Right lobe of liver (tissue), 6 donors: ENCODE results near the gene ZNF804A. TPM values are rescaled to one million over a fixed set of nuclear protein-coding genes. Genes with fewer than 3 reads are reported as not detected.

ENCODE experiments used
- ATAC-seq, 4 donors: fragments of 200-7000 bp; cut with Tn5 transposase; one replicate each; pipeline ENCODE4 v1.9.1; 2020; ENCODE audit warnings: mild to moderate bottlenecking in 4 of 4, moderate library complexity in 4 of 4
- DNase-seq, 3 donors: peaks; one replicate each; pipeline ENCODE4 v3.0.0-alpha.2; 2020
- H3K27ac ChIP-seq, 3 donors: fragments of 200-600 bp; one replicate each; pipeline ENCODE4 v1.8.0; 2022
- H3K27me3 ChIP-seq, 2 donors: fragments of 200-600 bp; one replicate each; pipeline ENCODE4 v1.8.0; 2022
- H3K36me3 ChIP-seq, 4 donors: fragments of 200-600 bp; sonication (generic) in 1 of 4; one replicate each; pipeline versions ENCODE4 v1.5.1 to v1.8.0; 2017 to 2022; ENCODE audit warnings: control low read depth in 1 of 4
- H3K4me1 ChIP-seq, 4 donors: fragments of 200-600 bp; sonication (generic) in 1 of 4; one replicate each; pipeline versions ENCODE4 v1.5.1 to v1.8.0; 2017 to 2022; ENCODE audit warnings: control low read depth in 1 of 4
- H3K4me3 ChIP-seq, 3 donors: fragments of 200-600 bp; one replicate each; pipeline ENCODE4 v1.8.0; 2022
- H3K9me3 ChIP-seq, 4 donors: fragments of 200-600 bp; sonication (generic) in 1 of 4; one replicate each; pipeline versions ENCODE4 v1.5.1 to v1.8.0; 2017 to 2022; ENCODE audit warnings: control low read depth in 1 of 4
- CTCF ChIP-seq, 4 donors: fragments of 200-600 bp in 3 of 4; fragments of 450-650 bp in 1 of 4; IDR thresholded peaks; one replicate each; pipeline versions ENCODE4 v1.5.1 to v1.8.0; 2016 to 2022; ENCODE audit warnings: antibody characterized with exemption in 4 of 4, mild to moderate bottlenecking in 2 of 4
- POLR2A ChIP-seq: fragments of 450-650 bp; IDR thresholded peaks from one replicate; pipeline ENCODE4 v1.6.1; 2017; ENCODE audit warnings: antibody characterized with exemption, mild to moderate bottlenecking
- WGBS: methylation state at CpG from one replicate; pipeline ENCODE4 v1.1.6; 2018; ENCODE audit warnings: low coverage, low lambda C conversion rate; ENCODE audit not compliant: insufficient coverage; ENCODE audit errors: missing lambda C conversion rate; 5-methylcytosine and 5-hydroxymethylcytosine counted together
- intact Hi-C, 2 donors: fragments of 100-400 bp; cut with DNase I; formaldehyde crosslinking; loops; one replicate each; pipeline versions ENCODE4 v1.11.2 to v1.14.1; 2022
- total RNA-seq, 6 experiments: library from RNA; depleted of rRNA in 2 of 6; stranded (reverse); fragments of >200 nt in 2 of 6; fragmentation: NEBNext Ultra II Directional in 3 of 6; extraction: Animal tissue kit (Norgen Biotek cat#: 25700) in 3 of 6; gene quantifications; one replicate each; pipeline versions ENCODE4 v1.1.0 to v1.2.4, GENCODE V29; 2016 to 2023
- donor health status: DM: no; HTN: yes; CAD: no.
- donor health status: DM: no; HTN: no; CAD: no.
- donor health status: DM: no; HTN: no; CAD: no.
- donor health status: DM: no; HTN: yes; CAD: no.
- donor health status: DM: no; HTN: yes; CAD: no.

Gene ZNF804A
- total RNA-seq, 6 experiments from 2014 or later: 0.06 to 0.30 (median 0.20) TPM; not detected in 3

- intact Hi-C loops: no loop called here
- H3K27ac ChIP-seq: no peak overlapping the region
- 22% methylated on average over 1 of the region's 1 CpG for WGBS
Measured at GRCh38 chr2:184637781-184638180, 39.5 kb downstream of the ZNF804A start.

GRCh38 chr2:184644685-184645084 lies 46.4 kb downstream of the ZNF804A start:
- no peaks in the 10 kb centered on the region for H3K27me3 ChIP-seq
- H3K4me3 ChIP-seq: no peak overlapping the region
- intact Hi-C loops: no loop called here
- no peaks in the 10 kb centered on the region for H3K9me3 ChIP-seq
- ATAC-seq (no peak), DNase-seq (no peak)
- H3K27ac ChIP-seq: no peak overlapping the region
- H3K36me3 ChIP-seq: no peaks in the 10 kb centered on the region
- H3K4me1 ChIP-seq: no peaks in the 10 kb centered on the region
- no peak for TF ChIP-seq POLR2A
- TF ChIP-seq CTCF (IDR thresholded peaks at IDR 0.05): no peak

More at GRCh38 chr2:184637781-184638180, 39.5 kb downstream of the ZNF804A start:
- no peak overlapping the region for H3K4me3 ChIP-seq
- H3K27me3 ChIP-seq: no peaks in the 10 kb centered on the region
- TF ChIP-seq POLR2A: no peak
- no peak for TF ChIP-seq CTCF (IDR thresholded peaks at IDR 0.05)
- no peaks in the 10 kb centered on the region for H3K36me3 ChIP-seq
- DNase-seq: no peak
- no peaks in the 10 kb centered on the region for H3K9me3 ChIP-seq
- no peaks in the 10 kb centered on the region for H3K4me1 ChIP-seq
- no peak for ATAC-seq

GRCh38 chr2:184646177-184646576 lies 47.8 kb downstream of the ZNF804A start:
- ATAC-seq (no peak), DNase-seq (no peak)
- WGBS: no CpG with 5 or more reads among the region's 2 CpGs

GRCh38 chr2:184646593-184646992 lies 48.3 kb downstream of the ZNF804A start:
- no peak overlapping the region for H3K27ac ChIP-seq
- ATAC-seq (no peak), DNase-seq (no peak)
- H3K4me3 ChIP-seq: no peak overlapping the region
- no peaks in the 10 kb centered on the region for H3K27me3 ChIP-seq
- no peaks in the 10 kb centered on the region for H3K4me1 ChIP-seq
- H3K36me3 ChIP-seq: no peaks in the 10 kb centered on the region
- TF ChIP-seq CTCF (IDR thresholded peaks at IDR 0.05) (no peak), POLR2A (no peak)
- intact Hi-C loops: no loop called here
- WGBS: 72% methylated on average over 3 of the region's 4 CpGs
- no peaks in the 10 kb centered on the region for H3K9me3 ChIP-seq

More at GRCh38 chr2:184646177-184646576, 47.8 kb downstream of the ZNF804A start:
- Histone ChIP-seq H3K36me3 (no peaks in the 10 kb centered on the region), H3K9me3 (no peaks in the 10 kb centered on the region), H3K4me3 (no peak overlapping the region), H3K4me1 (no peaks in the 10 kb centered on the region), H3K27me3 (no peaks in the 10 kb centered on the region), H3K27ac (no peak overlapping the region)
- intact Hi-C loops: no loop called here
- TF ChIP-seq POLR2A (no peak), CTCF (IDR thresholded peaks at IDR 0.05) (no peak)

- Histone ChIP-seq H3K27ac (no peak overlapping the region), H3K9me3 (no peaks in the 10 kb centered on the region), H3K4me1 (no peaks in the 10 kb centered on the region), H3K27me3 (no peaks in the 10 kb centered on the region), H3K36me3 (no peaks in the 10 kb centered on the region), H3K4me3 (no peak overlapping the region)
- no peak for DNase-seq
- no peak for TF ChIP-seq CTCF (IDR thresholded peaks at IDR 0.05)
- 38% methylated on average over 2 of the region's 2 CpGs for WGBS
- ATAC-seq: no peak
- intact Hi-C loops: no loop called here
Measured at GRCh38 chr2:184654945-184655344, 56.6 kb downstream of the ZNF804A start.
